Endothelial cell (in vitro differentiated cells): Measurements from ENCODE around the gene TACR2. TPM values are rescaled to one million over a fixed set of nuclear protein-coding genes. Genes with fewer than 3 reads are reported as not detected.

Experiments used
- DNase-seq: peaks from one replicate; pipeline ENCODE4 v3.0.0; 2021; ENCODE audit warnings: low spot score
- H3K27ac Mint-ChIP-seq: one replicate; pipeline ENCODE4 v1.8.0; 2021; ENCODE audit warnings: mixed read lengths, inconsistent platforms; ENCODE audit not compliant: unreplicated experiment
- H3K27me3 Mint-ChIP-seq: one replicate; pipeline ENCODE4 v1.8.0; 2021; ENCODE audit warnings: mild to moderate bottlenecking, moderate library complexity, mixed read lengths, inconsistent platforms; ENCODE audit not compliant: unreplicated experiment
- H3K36me3 Mint-ChIP-seq: one replicate; pipeline ENCODE4 v1.8.0; 2021; ENCODE audit warnings: mild to moderate bottlenecking, low read depth, mixed read lengths, inconsistent platforms; ENCODE audit not compliant: unreplicated experiment
- H3K4me1 Mint-ChIP-seq: one replicate; pipeline ENCODE4 v1.8.0; 2021; ENCODE audit warnings: mild to moderate bottlenecking, mixed read lengths, inconsistent platforms; ENCODE audit not compliant: unreplicated experiment
- H3K4me3 Mint-ChIP-seq: one replicate; pipeline ENCODE4 v1.8.0; 2021; ENCODE audit warnings: mild to moderate bottlenecking, mixed read lengths, inconsistent platforms; ENCODE audit not compliant: unreplicated experiment
- H3K9me3 Mint-ChIP-seq: one replicate; pipeline ENCODE4 v1.8.0; 2021; ENCODE audit warnings: mixed read lengths, inconsistent platforms; ENCODE audit not compliant: unreplicated experiment
- CTCF ChIP-seq: fragments of 200-600 bp; sonication (generic); IDR thresholded peaks from one replicate; pipeline ENCODE4 v1.5.0; 2021; ENCODE audit warnings: antibody characterized with exemption; ENCODE audit not compliant: unreplicated experiment
- total RNA-seq: library from RNA; stranded (reverse); fragmentation: NEBNext Ultra II Directional; extraction: Animal tissue kit (Norgen Biotek cat#: 25700); gene quantifications from one replicate; pipeline ENCODE4 v1.2.1, GENCODE V29; 2021; ENCODE audit not compliant: unreplicated experiment

TACR2 gene
- total RNA-seq, 1 donor from 2014 or later = not detected

DNA sequence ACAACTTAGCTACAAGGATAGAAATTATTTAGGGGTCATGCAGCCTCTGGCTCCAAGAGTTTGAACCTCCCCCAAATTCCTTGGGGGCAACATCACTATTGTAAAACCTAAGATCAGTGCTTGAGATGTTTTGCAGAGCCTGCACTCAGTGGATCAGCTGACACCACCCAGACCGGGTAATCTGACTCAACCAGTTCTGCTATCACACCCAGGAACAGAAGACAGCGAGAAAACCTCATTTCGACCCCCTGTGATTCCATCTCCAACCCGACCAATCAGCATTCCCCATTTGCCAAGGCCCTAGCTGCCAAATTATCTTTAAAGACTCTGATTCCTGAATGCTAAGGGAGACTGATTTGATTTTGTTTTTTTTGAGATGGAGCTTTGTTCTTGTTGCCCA is 5.2 kb downstream of the TACR2 start:
- Mint-ChIP-seq H3K36me3 (no peaks in the 10 kb centered on the region), H3K4me3 (peak overlapping the region; percentile 37), H3K9me3 (no peaks in the 10 kb centered on the region), H3K27me3 (peaks cover 15% of the 10 kb centered on the region), H3K27ac (no peak overlapping the region), H3K4me1 (peaks cover 13% of the 10 kb centered on the region)
- TF ChIP-seq CTCF = no peak
- DNase-seq = no peak

- Mint-ChIP-seq H3K9me3 (no peaks in the 10 kb centered on the region), H3K4me3 (no peak overlapping the region), H3K4me1 (peaks cover 15% of the 10 kb centered on the region), H3K36me3 (no peaks in the 10 kb centered on the region), H3K27me3 (peaks cover 15% of the 10 kb centered on the region), H3K27ac (no peak overlapping the region)
- no peak for TF ChIP-seq CTCF
- no peak for DNase-seq
Observed at GRCh38 chr10:69410487-69410886, 6.2 kb downstream of the TACR2 start.

- H3K27me3 Mint-ChIP-seq = peaks cover 14% of the 10 kb centered on the region
- H3K27ac Mint-ChIP-seq = no peak overlapping the region
- DNase-seq = no peak
- peaks cover 15% of the 10 kb centered on the region for H3K4me1 Mint-ChIP-seq
- no peak overlapping the region for H3K4me3 Mint-ChIP-seq
- no peaks in the 10 kb centered on the region for H3K36me3 Mint-ChIP-seq
- no peaks in the 10 kb centered on the region for H3K9me3 Mint-ChIP-seq
- no peak for TF ChIP-seq CTCF
Observed at GRCh38 chr10:69409968-69410367, 6.8 kb downstream of the TACR2 start.

DNA sequence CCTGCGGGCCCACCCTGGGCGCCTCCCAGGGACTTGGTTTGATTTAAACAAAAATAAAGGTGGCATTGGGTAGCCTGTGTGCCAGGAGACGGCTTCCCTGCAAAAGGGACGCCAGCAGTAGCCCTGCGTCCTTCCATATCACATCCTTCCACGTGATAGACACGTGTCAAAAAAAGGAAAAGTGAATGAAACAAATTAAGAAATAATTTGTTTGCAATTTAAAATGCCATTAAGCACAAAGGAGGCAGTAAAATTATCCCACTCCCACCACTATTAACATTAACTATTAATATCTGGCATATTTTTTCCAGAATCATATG is 7.6 kb downstream of the TACR2 start:
- no peak overlapping the region for H3K4me3 Mint-ChIP-seq

More for the DNA sequence above, 7.6 kb downstream of the TACR2 start:
- Mint-ChIP-seq H3K27ac (no peak overlapping the region), H3K27me3 (peaks cover 14% of the 10 kb centered on the region), H3K4me1 (peaks cover 17% of the 10 kb centered on the region), H3K9me3 (no peaks in the 10 kb centered on the region), H3K36me3 (peaks cover 4% of the 10 kb centered on the region)
- DNase-seq = no peak
- no peak for TF ChIP-seq CTCF
